GM12891 (cell line): ENCODE measurements around the gene STK11IP. TPM values are rescaled to one million over a fixed set of nuclear protein-coding genes. Genes with fewer than 3 reads are reported as not detected.

Experiments
- DNase-seq: peaks from one replicate; pipeline ENCODE4 v3.0.0; 2011; ENCODE audit warnings: low spot score; ENCODE audit not compliant: insufficient read length
- FAIRE-seq: peaks from 2 replicates; lab custom pipeline; 2011; peaks lifted over from hg19 to GRCh38; lab: Jason Lieb, UNC
- PAX5 ChIP-seq: IDR thresholded peaks from 2 replicates; pipeline ENCODE4 v1.6.1; 2011; ENCODE audit warnings: low read length, moderate library complexity, mild to moderate bottlenecking; ENCODE audit not compliant: insufficient read depth, severe bottlenecking
- POLR2A ChIP-seq: IDR thresholded peaks from 2 replicates; pipeline ENCODE4 v1.6.1; 2011; ENCODE audit warnings: low read depth, low read length, control low read depth
- POLR2AphosphoS5 ChIP-seq: IDR thresholded peaks from 2 replicates; pipeline ENCODE4 v1.6.1; 2011; ENCODE audit warnings: low read depth, low read length, control low read depth
- POU2F2 ChIP-seq: IDR thresholded peaks from 2 replicates; pipeline ENCODE4 v1.6.1; 2011; ENCODE audit warnings: low read depth, mild to moderate bottlenecking, control low read depth, low read length, moderate library complexity
- SPI1 ChIP-seq: IDR thresholded peaks from 2 replicates; pipeline ENCODE4 v1.6.1; 2011; ENCODE audit warnings: low read depth, low read length, control low read depth
- TAF1 ChIP-seq: IDR thresholded peaks from 2 replicates; pipeline ENCODE4 v1.6.1; 2011; ENCODE audit warnings: low read depth, low read length, control low read depth
- polyA plus RNA-seq: library from polyadenylated mRNA; unstranded; fragments of >200 nt; gene quantifications from one replicate; pipeline ENCODE4 v1.2.1, GENCODE V29; 2012; ENCODE audit warnings: low read depth, missing spikeins, inconsistent platforms; ENCODE audit not compliant: missing spikeins

The STK11IP gene, protein sequence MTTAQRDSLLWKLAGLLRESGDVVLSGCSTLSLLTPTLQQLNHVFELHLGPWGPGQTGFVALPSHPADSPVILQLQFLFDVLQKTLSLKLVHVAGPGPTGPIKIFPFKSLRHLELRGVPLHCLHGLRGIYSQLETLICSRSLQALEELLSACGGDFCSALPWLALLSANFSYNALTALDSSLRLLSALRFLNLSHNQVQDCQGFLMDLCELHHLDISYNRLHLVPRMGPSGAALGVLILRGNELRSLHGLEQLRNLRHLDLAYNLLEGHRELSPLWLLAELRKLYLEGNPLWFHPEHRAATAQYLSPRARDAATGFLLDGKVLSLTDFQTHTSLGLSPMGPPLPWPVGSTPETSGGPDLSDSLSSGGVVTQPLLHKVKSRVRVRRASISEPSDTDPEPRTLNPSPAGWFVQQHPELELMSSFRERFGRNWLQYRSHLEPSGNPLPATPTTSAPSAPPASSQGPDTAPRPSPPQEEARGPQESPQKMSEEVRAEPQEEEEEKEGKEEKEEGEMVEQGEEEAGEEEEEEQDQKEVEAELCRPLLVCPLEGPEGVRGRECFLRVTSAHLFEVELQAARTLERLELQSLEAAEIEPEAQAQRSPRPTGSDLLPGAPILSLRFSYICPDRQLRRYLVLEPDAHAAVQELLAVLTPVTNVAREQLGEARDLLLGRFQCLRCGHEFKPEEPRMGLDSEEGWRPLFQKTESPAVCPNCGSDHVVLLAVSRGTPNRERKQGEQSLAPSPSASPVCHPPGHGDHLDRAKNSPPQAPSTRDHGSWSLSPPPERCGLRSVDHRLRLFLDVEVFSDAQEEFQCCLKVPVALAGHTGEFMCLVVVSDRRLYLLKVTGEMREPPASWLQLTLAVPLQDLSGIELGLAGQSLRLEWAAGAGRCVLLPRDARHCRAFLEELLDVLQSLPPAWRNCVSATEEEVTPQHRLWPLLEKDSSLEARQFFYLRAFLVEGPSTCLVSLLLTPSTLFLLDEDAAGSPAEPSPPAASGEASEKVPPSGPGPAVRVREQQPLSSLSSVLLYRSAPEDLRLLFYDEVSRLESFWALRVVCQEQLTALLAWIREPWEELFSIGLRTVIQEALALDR
- 15.1 TPM for polyA plus RNA-seq

DNA sequence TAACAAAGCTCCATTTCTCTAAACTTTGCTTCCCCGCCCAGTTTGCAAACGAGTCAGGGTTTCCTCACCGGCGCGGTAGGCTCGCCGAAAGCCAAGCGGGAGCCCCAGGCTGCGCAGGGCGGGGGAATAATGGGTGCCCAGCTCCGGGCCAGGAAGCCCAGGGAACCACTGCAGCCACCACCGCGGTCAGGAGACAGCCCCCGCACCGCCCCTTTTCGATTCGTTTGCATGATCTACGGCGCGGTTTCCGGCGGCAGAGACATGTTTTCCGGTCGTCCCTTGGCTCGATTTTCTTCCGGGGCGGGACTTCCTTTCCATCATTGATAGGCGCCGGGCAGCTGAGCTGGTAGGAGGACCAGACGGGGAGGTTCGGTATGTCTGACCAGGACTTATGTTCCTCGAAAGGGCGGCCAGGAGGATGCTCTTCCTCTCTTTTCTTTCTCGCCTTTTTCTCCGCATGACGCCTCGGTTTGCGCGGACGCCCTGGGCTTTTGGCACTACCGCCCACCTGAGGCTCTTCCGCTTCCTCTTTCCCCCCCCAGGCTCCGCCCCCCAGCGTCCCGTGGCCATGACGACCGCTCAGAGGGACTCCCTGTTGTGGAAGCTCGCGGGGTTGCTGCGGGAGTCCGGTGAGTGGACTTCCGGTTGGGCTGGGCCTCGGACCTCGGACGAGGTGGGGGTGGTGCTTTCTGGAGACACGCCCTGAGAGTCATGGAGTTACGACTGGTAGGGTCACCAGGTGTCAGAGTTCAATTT, at the start of gene STK11IP:
STK11IP (plus strand) TSS at position 306 of the 756 bp plus-strand sequence; CDS start at position 569, 263 bp downstream.
- peak; percentile 83 for TF ChIP-seq TAF1
- peak; percentile 92 for TF ChIP-seq SPI1
- no peak for TF ChIP-seq PAX5
- TF ChIP-seq POU2F2, result peak; percentile 96
- TF ChIP-seq POLR2AphosphoS5, result peak; percentile 86
- peak; percentile 84 for TF ChIP-seq POLR2A
- FAIRE-seq, result peak; percentile 94
- peak; percentile 93 for DNase-seq

DNA sequence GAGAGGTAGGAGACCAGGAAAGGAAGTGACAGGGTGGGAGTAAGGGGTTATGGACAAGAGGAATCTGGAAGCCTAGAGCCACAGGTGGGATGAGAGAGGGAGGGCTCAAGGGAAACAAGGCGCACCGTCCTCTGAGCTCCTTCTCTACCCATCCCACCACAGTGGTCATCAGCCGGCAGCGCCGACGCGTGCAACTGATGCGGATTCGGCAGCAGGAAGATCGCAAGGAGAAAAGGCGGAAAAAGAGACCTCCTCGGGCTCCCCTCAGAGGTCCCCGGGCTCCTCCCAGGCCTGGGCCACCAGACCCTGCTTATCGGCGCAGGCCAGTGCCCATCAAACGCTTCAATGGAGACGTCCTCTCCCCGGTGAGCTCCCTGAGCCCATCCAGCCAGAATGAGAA, 48.7 kb upstream of the STK11IP start:
- FAIRE-seq, result no peak
- no peak for DNase-seq
- no peak for TF ChIP-seq POLR2A
- no peak for TF ChIP-seq SPI1
- no peak for TF ChIP-seq TAF1
- no peak for TF ChIP-seq PAX5
- no peak for TF ChIP-seq POLR2AphosphoS5
- TF ChIP-seq POU2F2, result no peak

DNA sequence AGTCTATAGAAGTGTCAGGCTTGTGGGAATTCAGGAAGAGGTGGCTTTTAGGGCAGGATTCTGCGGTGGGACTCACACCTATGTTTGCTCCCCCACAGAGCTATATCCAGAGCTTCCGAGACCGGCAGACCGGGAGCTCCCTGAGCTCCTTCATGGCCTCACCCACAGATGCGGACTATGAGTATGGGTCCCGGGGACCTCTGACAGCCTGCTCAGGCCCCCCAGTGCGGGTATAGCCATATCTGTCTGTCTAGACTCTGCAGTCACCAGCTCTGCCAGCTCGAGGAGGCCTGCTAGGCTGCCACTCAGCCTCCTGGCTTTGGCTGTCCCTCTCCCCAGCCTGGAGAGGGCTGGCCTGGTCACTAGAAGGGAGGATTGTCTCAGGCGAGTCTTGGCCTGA, 48.0 kb upstream of the STK11IP start:
- no peak for FAIRE-seq

DNA sequence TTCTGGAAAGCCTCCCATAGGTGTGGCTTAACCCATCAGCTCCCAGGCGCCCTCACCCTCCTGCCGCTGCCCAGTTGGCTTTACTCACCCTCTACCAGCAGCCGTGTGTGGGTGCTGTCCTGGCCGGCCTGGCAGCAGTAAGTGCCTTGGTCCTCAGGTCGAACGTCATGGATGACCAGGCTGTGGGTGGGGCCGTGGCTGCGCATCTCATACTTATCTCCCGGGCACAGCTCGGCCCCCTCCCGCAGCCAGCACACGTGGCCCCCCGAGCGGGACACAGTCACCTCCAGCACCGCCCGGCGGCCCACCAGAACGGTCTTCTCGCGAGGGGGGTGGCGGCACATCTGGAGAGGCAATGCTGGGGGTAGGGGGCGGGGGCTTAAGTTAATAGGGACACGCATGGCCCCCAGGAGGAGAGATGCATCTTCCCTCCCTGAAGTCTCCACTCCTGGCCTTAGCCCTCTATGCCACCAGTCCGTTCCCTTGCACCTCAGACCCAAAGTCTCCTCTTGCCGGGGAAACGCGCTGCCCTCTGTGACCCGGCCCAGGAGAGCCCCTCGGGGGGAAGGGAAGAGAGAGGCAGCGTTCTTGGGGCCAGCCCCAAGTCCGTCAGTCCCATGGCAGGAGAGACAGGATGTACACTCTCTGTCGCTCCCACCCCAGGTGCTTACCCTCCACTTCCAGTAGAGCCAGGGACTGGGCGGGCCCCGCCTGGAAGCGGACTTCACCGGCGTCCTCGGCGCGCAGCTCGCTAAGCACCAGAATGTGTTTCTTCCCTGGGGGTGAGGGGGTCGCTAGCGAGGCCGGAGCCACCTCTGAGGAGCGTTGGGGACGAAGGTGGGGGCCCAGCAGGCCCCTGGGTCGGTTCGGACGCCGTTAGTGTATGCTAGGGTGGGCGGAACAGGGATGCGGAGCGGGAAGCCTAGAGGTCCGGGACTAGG, 45.9 kb upstream of the STK11IP start:
- FAIRE-seq (no peak), DNase-seq (no peak)
- no peak for TF ChIP-seq POLR2A
- no peak for TF ChIP-seq TAF1
- TF ChIP-seq SPI1, result no peak
- TF ChIP-seq POU2F2, result no peak
- no peak for TF ChIP-seq POLR2AphosphoS5
- TF ChIP-seq PAX5, result no peak

More for the DNA sequence above, 48.0 kb upstream of the STK11IP start:
- no peak for DNase-seq
- TF ChIP-seq POLR2A, result no peak
- no peak for TF ChIP-seq TAF1
- TF ChIP-seq POLR2AphosphoS5, result no peak

DNA sequence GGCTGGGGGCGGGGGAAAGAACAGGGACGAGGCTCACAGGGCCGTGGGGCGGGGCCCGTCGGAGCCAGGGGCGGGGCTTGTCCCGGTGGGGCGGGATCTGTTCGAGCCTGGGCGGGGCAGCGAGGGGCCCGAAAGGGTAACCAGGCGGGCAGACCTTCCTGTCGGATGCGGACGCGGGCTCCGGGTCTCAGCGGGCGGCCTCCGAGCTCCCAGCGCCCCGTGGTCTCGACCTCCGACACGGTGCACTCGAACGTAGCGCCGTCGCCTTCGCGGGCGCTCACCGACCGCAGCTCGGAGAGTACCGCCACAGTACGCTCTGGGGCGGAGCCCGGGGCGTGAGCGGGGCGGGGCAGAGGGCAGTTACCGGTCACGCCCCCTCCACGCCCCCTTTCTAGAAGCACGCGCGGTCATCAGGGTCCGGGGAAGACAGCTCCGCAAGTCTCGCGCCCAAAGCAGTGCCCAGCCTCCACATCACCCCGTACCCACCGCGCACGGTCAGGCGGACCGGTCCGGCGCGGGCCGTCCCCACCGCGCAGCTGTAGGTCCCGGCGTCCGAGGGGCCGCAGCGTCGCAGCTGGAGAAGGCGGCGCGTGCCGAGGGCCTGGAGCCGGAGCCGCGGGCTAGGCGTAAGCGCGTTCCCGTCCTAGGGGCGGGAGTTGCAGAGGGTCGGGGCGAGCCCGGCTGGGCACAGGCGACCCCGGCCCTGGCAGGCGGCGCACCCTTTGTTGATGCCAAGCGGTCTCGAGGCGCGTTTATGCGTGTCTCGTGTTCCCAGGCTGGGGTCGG, 45.1 kb upstream of the STK11IP start:
- FAIRE-seq (peak; percentile 38), DNase-seq (peak; percentile 87)
- TF ChIP-seq SPI1, result no peak
- TF ChIP-seq POU2F2, result no peak
- no peak for TF ChIP-seq POLR2AphosphoS5
- TF ChIP-seq POLR2A, result no peak
- TF ChIP-seq PAX5, result no peak
- no peak for TF ChIP-seq TAF1

DNA sequence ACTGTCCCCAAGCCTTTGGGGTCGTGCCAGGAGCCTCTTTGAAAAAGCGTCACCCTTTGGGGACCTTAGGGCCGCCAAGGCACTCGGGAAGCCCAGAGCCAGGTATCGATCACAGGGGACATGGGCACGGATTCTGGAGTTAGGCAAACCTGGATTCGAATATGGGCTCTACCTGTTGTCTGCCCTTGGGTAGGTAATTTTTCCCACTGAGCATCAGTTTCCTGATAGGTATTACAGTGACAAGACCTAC, 44.6 kb upstream of the STK11IP start:
- DNase-seq (no peak), FAIRE-seq (no peak)
- TF ChIP-seq SPI1 (no peak), TAF1 (no peak), POLR2AphosphoS5 (no peak), POLR2A (no peak), POU2F2 (no peak), PAX5 (no peak)

DNA sequence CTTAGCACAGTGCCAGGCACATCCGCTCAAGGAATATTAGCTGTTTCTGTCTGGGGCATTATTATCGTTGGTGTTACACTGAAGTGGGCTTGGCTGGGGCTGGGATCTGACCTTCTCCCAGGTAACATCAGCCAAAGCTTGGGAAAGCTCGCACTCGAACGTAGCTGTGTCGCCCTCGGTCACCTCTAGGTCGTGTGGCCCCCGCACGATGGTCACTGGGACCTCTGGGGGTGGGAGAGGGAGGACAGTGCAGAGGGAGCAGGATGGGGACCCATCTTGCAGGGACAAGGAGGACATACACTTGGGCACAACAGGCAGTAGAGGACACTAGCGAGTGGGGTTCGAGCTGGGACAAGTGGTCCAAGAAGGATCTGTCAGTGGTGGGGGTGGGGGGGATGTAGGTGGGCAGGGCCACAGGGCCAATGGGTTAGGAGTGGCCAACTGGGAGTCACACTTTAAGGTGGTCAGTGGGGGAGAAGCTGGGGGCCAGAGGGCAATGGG, 44.1 kb upstream of the STK11IP start:
- DNase-seq, result no peak
- TF ChIP-seq POLR2AphosphoS5 (no peak), SPI1 (no peak), POU2F2 (no peak), POLR2A (no peak), TAF1 (no peak), PAX5 (no peak)
- no peak for FAIRE-seq
